IPS DF 6.9 (cell line): ENCODE measurements around the gene SPAG6.
A peak's percentile ranks its signal among the peaks of the same experiment; 100 is the strongest.

Experiments
- DNase-seq: peaks from one replicate; pipeline ENCODE4 v3.0.0-alpha.2; 2013; ENCODE audit warnings: low read depth, low spot score
- H3K27ac ChIP-seq: one replicate; pipeline ENCODE4 v1.5.1; 2013; ENCODE audit warnings: low read length, control low read depth
- H3K27me3 ChIP-seq: 2 replicates; pipeline ENCODE4 v1.6.1; 2013; ENCODE audit warnings: mild to moderate bottlenecking, low read length; ENCODE audit not compliant: control insufficient read depth, insufficient read depth
- H3K36me3 ChIP-seq: 2 replicates; pipeline ENCODE4 v1.6.1; 2013; ENCODE audit warnings: low read length; ENCODE audit not compliant: control insufficient read depth, insufficient read depth
- H3K4me1 ChIP-seq: 2 replicates; pipeline ENCODE4 v1.6.1; 2013; ENCODE audit warnings: low read length; ENCODE audit not compliant: control insufficient read depth, insufficient read depth
- H3K4me3 ChIP-seq: 2 replicates; pipeline ENCODE4 v1.5.1; 2013; ENCODE audit warnings: mild to moderate bottlenecking, low read length
- H3K9me3 ChIP-seq: 2 replicates; pipeline ENCODE4 v1.6.1; 2013; ENCODE audit warnings: low read length, inconsistent platforms; ENCODE audit not compliant: control insufficient read depth, insufficient read depth
- WGBS: extraction: QIAGEN DNeasy Blood & Tissue Kit; methylation state at CpG from one replicate; pipeline ENCODE4 v1.1.7; 2013; ENCODE audit warnings: mixed read lengths, missing lambda C conversion rate; ENCODE audit not compliant: insufficient read length, insufficient coverage; 5-methylcytosine and 5-hydroxymethylcytosine counted together

SPAG6 gene

GRCh38 chr10:22316286-22317075, 28.8 kb upstream of the SPAG6 start, which contains the start of gene COMMD3:
TSS of gene COMMD3 (plus strand) at chr10:22316388. CDS start at chr10:22316418, 30 bp downstream.
- Histone ChIP-seq H3K9me3 (no peaks in the 10 kb centered on the region), H3K4me1 (no peaks in the 10 kb centered on the region), H3K36me3 (no peaks in the 10 kb centered on the region), H3K27me3 (peaks cover 15% of the 10 kb centered on the region), H3K27ac (no peak within 1 kb of the TSS), H3K4me3 (peak within 1 kb of the TSS; percentile 39; the same call in 1 of the 2 replicates)
- no CpG with 5 or more reads among the region's 63 CpGs for WGBS
- no peak for DNase-seq

DNA sequence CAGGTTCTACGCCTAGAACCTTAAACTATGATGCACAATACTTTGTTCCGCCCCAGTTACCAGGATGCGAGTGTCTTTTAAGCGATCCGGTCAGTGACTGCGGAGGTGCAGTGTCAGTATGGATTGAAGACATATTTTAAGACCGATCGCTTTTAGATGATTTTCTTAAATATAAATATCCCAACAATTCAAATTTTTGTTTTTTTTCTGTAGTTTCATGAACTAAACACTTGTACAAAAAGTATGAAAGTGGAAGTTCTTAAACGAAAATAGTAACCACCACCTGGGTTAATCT, 28.3 kb upstream of the SPAG6 start:
- Histone ChIP-seq H3K36me3 (no peaks in the 10 kb centered on the region), H3K27ac (no peak overlapping the region), H3K27me3 (peaks cover 17% of the 10 kb centered on the region), H3K9me3 (no peaks in the 10 kb centered on the region), H3K4me3 (peak overlapping the region; percentile 39; the same call in 1 of the 2 replicates), H3K4me1 (no peaks in the 10 kb centered on the region)
- no peak for DNase-seq
- WGBS: no CpG with 5 or more reads among the region's 9 CpGs

- no peak for DNase-seq
- Histone ChIP-seq H3K4me3 (no peak overlapping the region), H3K27ac (no peak overlapping the region), H3K9me3 (no peaks in the 10 kb centered on the region), H3K36me3 (no peaks in the 10 kb centered on the region), H3K4me1 (no peaks in the 10 kb centered on the region), H3K27me3 (peaks cover 26% of the 10 kb centered on the region)
- WGBS: no CpG with 5 or more reads among the region's 6 CpGs
These were observed 27.3 kb upstream of the SPAG6 start for GRCh38 chr10:22317771-22318565.

GRCh38 chr10:22318772-22319171, 26.5 kb upstream of the SPAG6 start:
- H3K36me3 ChIP-seq: no peaks in the 10 kb centered on the region
- H3K27ac ChIP-seq: no peak overlapping the region
- DNase-seq: no peak
- H3K4me3 ChIP-seq: no peak overlapping the region
- H3K4me1 ChIP-seq: no peaks in the 10 kb centered on the region; the same call in 1 of the 2 replicates
- no peaks in the 10 kb centered on the region for H3K9me3 ChIP-seq
- peaks cover 31% of the 10 kb centered on the region for H3K27me3 ChIP-seq
- WGBS: no CpG with 5 or more reads among the region's 3 CpGs

GRCh38 chr10:22319547-22319979, 25.7 kb upstream of the SPAG6 start:
- Histone ChIP-seq H3K9me3 (no peaks in the 10 kb centered on the region), H3K27me3 (peaks cover 34% of the 10 kb centered on the region), H3K36me3 (no peaks in the 10 kb centered on the region), H3K4me3 (no peak overlapping the region), H3K4me1 (no peaks in the 10 kb centered on the region; the same call in 1 of the 2 replicates), H3K27ac (no peak overlapping the region)
- WGBS: no CpG with 5 or more reads among the region's 10 CpGs
- no peak for DNase-seq

- Histone ChIP-seq H3K27ac (no peak overlapping the region), H3K27me3 (peaks cover 36% of the 10 kb centered on the region), H3K4me3 (peak overlapping the region; percentile 9; the same call in 1 of the 2 replicates), H3K9me3 (no peaks in the 10 kb centered on the region), H3K36me3 (no peaks in the 10 kb centered on the region), H3K4me1 (no peaks in the 10 kb centered on the region; the same call in 1 of the 2 replicates)
- no peak for DNase-seq
- WGBS: no CpG with 5 or more reads among the region's 30 CpGs
These were observed 25.2 kb upstream of the SPAG6 start for GRCh38 chr10:22319980-22320558.

DNA sequence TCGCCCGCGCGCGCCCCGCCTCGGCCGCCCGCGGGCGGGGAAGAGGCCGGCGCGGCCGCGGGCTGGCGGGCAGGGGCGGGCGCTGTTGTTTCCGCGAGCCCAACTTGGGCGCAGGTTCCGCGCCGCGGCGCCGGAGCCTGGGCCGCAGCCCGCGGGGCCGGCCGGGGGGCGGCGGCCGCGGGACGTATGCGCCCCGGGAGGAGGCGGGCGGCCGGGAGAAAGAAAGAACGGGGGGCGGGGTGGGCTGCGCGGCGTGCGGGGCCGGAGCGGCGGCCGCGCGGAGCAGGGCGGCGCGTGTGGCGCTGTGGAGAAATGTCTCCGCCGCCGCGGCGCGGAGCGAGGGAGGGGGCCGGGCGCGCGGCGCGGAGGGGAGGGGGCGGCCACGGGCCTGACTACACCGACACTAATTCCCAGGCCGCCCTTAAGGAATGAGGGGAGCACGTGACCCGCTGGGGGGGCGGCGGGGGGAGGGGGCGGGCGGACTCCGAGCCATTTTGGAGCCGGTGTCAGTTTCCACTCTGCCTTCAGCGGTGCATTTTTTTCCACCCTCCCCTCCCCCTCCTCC, 24.6 kb upstream of the SPAG6 start, which contains the start of gene BMI1:
BMI1 (plus strand) TSS at position 509 of the 565 bp plus-strand sequence. CDS start 5,351 bp downstream, outside the sequence.
- H3K27ac ChIP-seq: no peak within 1 kb of the TSS
- no CpG with 5 or more reads among the region's 85 CpGs for WGBS
- H3K27me3 ChIP-seq: peaks cover 33% of the 10 kb centered on the region
- H3K9me3 ChIP-seq: no peaks in the 10 kb centered on the region
- H3K4me1 ChIP-seq: no peaks in the 10 kb centered on the region; the same call in 1 of the 2 replicates
- no peak for DNase-seq
- H3K4me3 ChIP-seq: peak within 1 kb of the TSS; percentile 59
- no peaks in the 10 kb centered on the region for H3K36me3 ChIP-seq

DNA sequence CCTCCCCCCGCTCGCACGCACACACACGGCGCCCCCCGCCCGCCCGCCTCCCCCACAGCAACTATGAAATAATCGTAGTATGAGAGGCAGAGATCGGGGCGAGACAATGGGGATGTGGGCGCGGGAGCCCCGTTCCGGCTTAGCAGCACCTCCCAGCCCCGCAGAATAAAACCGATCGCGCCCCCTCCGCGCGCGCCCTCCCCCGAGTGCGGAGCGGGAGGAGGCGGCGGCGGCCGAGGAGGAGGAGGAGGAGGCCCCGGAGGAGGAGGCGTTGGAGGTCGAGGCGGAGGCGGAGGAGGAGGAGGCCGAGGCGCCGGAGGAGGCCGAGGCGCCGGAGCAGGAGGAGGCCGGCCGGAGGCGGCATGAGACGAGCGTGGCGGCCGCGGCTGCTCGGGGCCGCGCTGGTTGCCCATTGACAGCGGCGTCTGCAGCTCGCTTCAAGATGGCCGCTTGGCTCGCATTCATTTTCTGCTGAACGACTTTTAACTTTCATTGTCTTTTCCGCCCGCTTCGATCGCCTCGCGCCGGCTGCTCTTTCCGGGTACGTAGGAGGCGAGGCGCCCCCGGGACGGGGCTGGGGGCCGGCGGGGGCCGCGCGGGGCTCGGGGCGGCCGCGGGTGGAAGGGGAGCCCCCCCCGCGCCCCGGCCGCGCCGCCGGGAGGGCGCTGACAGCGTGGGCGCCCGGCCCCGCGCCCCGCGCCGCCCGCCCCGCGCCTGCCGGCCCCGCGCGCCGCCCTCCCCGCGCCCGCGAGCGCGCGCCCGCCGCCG, 24.0 kb upstream of the SPAG6 start:
- no peaks in the 10 kb centered on the region for H3K9me3 ChIP-seq
- H3K36me3 ChIP-seq: no peaks in the 10 kb centered on the region
- peak overlapping the region; percentile 59 for H3K4me3 ChIP-seq
- peaks cover 35% of the 10 kb centered on the region for H3K27me3 ChIP-seq
- H3K27ac ChIP-seq: no peak overlapping the region
- DNase-seq: no peak
- WGBS: no CpG with 5 or more reads among the region's 114 CpGs
- H3K4me1 ChIP-seq: no peaks in the 10 kb centered on the region; the same call in 1 of the 2 replicates

DNA sequence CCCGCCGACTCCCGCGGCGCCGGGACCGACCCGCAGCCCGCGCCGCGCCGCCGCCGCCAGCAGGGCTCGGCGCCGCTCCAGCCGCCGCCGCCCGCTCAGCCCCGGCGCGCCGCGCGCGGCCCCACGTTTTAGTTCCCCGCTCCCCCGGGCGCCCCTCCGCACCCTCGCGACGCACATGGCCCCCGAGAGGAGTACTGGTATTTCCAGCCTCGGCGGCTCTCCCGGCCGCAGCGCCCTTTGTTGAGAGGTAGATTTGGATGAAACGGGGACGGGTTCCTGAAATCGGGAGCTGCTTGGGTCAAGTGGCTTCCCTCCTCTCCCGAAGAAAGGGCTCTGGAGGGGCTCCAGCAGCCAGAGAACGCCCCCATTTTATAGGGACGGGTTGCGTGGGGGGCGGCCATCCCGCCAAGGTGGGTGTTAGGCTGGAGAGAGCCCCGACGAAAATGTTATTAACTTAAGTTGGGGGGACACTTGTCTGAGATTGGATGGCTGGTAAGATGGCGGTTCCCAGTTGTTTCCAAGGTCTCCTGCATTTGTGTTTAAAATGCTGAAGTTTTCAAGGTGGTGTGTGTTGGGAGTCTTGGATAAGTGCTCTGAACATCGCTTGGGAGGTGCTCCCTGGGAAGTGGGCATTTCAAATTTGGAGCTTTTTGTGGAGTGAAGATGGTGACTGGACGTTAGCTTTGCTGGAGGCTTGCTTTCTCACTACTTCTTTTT, 23.2 kb upstream of the SPAG6 start:
- no CpG with 5 or more reads among the region's 57 CpGs for WGBS

More for the DNA sequence above, 23.2 kb upstream of the SPAG6 start:
- peaks cover 34% of the 10 kb centered on the region for H3K27me3 ChIP-seq
- no peak for DNase-seq
- H3K9me3 ChIP-seq: no peaks in the 10 kb centered on the region
- H3K27ac ChIP-seq: no peak overlapping the region
- H3K36me3 ChIP-seq: no peaks in the 10 kb centered on the region
- no peaks in the 10 kb centered on the region; the same call in 1 of the 2 replicates for H3K4me1 ChIP-seq
- H3K4me3 ChIP-seq: peak overlapping the region; percentile 57; the same call in 1 of the 2 replicates
